SJCRH30 (cell line): ENCODE measurements around the gene CNTNAP1. TPM values are rescaled to one million over a fixed set of nuclear protein-coding genes. Genes with fewer than 3 reads are reported as not detected.
"Not testable (repeated sequence)": the region's sequence is repeated elsewhere in the genome, so short reads cannot be mapped to it uniquely, and the experiment has no call there.

Experiments
- DNase-seq, 2 experiments: peaks; one replicate each; pipeline ENCODE4 v3.0.0-alpha.2; 2015 to 2020
- H3K27ac ChIP-seq: fragments of 250-450 bp; sonication (Bioruptor Pico); 2 replicates; pipeline ENCODE4 v1.5.1; 2020; ENCODE audit warnings: mild to moderate bottlenecking, moderate library complexity
- H3K27me3 ChIP-seq: fragments of 250-450 bp; sonication (Bioruptor Pico); 2 replicates; pipeline ENCODE4 v1.5.1; 2020; ENCODE audit warnings: mild to moderate bottlenecking, moderate library complexity
- H3K36me3 ChIP-seq: fragments of 250-450 bp; sonication (Bioruptor Pico); 2 replicates; pipeline ENCODE4 v1.5.1; 2020; ENCODE audit warnings: mild to moderate bottlenecking, moderate library complexity
- H3K4me1 ChIP-seq: fragments of 250-450 bp; sonication (Bioruptor Pico); 2 replicates; pipeline ENCODE4 v1.5.1; 2020; ENCODE audit warnings: mild to moderate bottlenecking, moderate library complexity
- H3K4me3 ChIP-seq: fragments of 250-450 bp; sonication (Bioruptor Pico); 2 replicates; pipeline ENCODE4 v1.5.1; 2020; ENCODE audit warnings: mild to moderate bottlenecking, moderate library complexity
- H3K9me3 ChIP-seq: fragments of 250-450 bp; sonication (Bioruptor Pico); replicated peaks from 2 replicates; pipeline ENCODE4 v1.5.1; 2020; ENCODE audit warnings: mild to moderate bottlenecking, moderate library complexity
- total RNA-seq: library from RNA; depleted of rRNA; stranded (reverse); fragments of >200 nt; shearing (Covaris generic); gene quantifications from 2 replicates; pipeline ENCODE4 v1.2.3, GENCODE V29; 2014

CNTNAP1 gene
- total RNA-seq, 1 experiment from 2014 or later = 5.0 TPM

GRCh38 chr17:42709561-42709960 is 27.2 kb downstream of the CNTNAP1 start:
- Histone ChIP-seq H3K36me3 (peaks cover 37% of the 10 kb centered on the region), H3K27me3 (no peaks in the 10 kb centered on the region), H3K9me3 (no peaks in the 10 kb centered on the region), H3K4me1 (no peaks in the 10 kb centered on the region), H3K4me3 (no peak overlapping the region), H3K27ac (no peak overlapping the region)
- DNase-seq = no peak

- Histone ChIP-seq H3K36me3 (peaks cover 21% of the 10 kb centered on the region), H3K9me3 (no peaks in the 10 kb centered on the region), H3K27me3 (no peaks in the 10 kb centered on the region), H3K27ac (no peak overlapping the region), H3K4me3 (no peak overlapping the region), H3K4me1 (no peaks in the 10 kb centered on the region)
- peak; percentile 55 to 82 for DNase-seq
Measured at GRCh38 chr17:42720996-42721583, 38.8 kb downstream of the CNTNAP1 start.

GRCh38 chr17:42723636-42724035 is 41.3 kb downstream of the CNTNAP1 start:
- no peak for DNase-seq
- Histone ChIP-seq H3K36me3 (peaks cover 31% of the 10 kb centered on the region), H3K27me3 (no peaks in the 10 kb centered on the region), H3K4me1 (no peaks in the 10 kb centered on the region), H3K4me3 (no peak overlapping the region), H3K27ac (no peak overlapping the region), H3K9me3 (no peaks in the 10 kb centered on the region)

GRCh38 chr17:42725143-42725542 is 42.8 kb downstream of the CNTNAP1 start:
- Histone ChIP-seq H3K9me3 (no peaks in the 10 kb centered on the region), H3K27ac (no peak overlapping the region), H3K4me1 (no peaks in the 10 kb centered on the region), H3K27me3 (no peaks in the 10 kb centered on the region), H3K36me3 (peaks cover 27% of the 10 kb centered on the region), H3K4me3 (no peak overlapping the region)
- DNase-seq = no peak

GRCh38 chr17:42740699-42741098 is 58.4 kb downstream of the CNTNAP1 start:
- H3K27ac ChIP-seq = no peak overlapping the region
- H3K27me3 ChIP-seq = no peaks in the 10 kb centered on the region

GRCh38 chr17:42742916-42743315 is 60.6 kb downstream of the CNTNAP1 start:
- H3K36me3 ChIP-seq, H3K27ac ChIP-seq, H3K4me3 ChIP-seq, H3K9me3 ChIP-seq, H3K4me1 ChIP-seq, DNase-seq, H3K27me3 ChIP-seq: not testable (repeated sequence)

More at GRCh38 chr17:42740699-42741098, 58.4 kb downstream of the CNTNAP1 start:
- Histone ChIP-seq H3K9me3 (no peaks in the 10 kb centered on the region), H3K36me3 (no peaks in the 10 kb centered on the region), H3K4me3 (no peak overlapping the region), H3K4me1 (peaks cover 4% of the 10 kb centered on the region; the same call in 1 of the 2 replicates)
- no peak for DNase-seq

GRCh38 chr17:42743595-42744282 is 61.4 kb downstream of the CNTNAP1 start:
- no peak for DNase-seq
- H3K27ac ChIP-seq = peak overlapping the region; percentile 55; the same call in 1 of the 2 replicates
- H3K36me3 ChIP-seq = no peaks in the 10 kb centered on the region
- H3K4me3 ChIP-seq = peak overlapping the region; percentile 72
- H3K4me1 ChIP-seq = peaks cover 4% of the 10 kb centered on the region; the same call in 1 of the 2 replicates
- no peaks in the 10 kb centered on the region for H3K9me3 ChIP-seq
- no peaks in the 10 kb centered on the region for H3K27me3 ChIP-seq

- H3K36me3 ChIP-seq = no peaks in the 10 kb centered on the region
Measured at GRCh38 chr17:42744283-42744805, 62.0 kb downstream of the CNTNAP1 start.

GRCh38 chr17:42744806-42745617 is 62.7 kb downstream of the CNTNAP1 start, which contains the start of gene EZH1:
EZH1 (minus strand) TSS chr17:42745040; CDS start chr17:42728941, 16,099 bp downstream.
- peak; percentile 93 to 96 for DNase-seq
- no peaks in the 10 kb centered on the region for H3K9me3 ChIP-seq
- peaks cover 4% of the 10 kb centered on the region; the same call in 1 of the 2 replicates for H3K4me1 ChIP-seq
- no peaks in the 10 kb centered on the region for H3K27me3 ChIP-seq
- H3K36me3 ChIP-seq = no peaks in the 10 kb centered on the region
- H3K27ac ChIP-seq = peak within 1 kb of the TSS; percentile 55
- H3K4me3 ChIP-seq = peak within 1 kb of the TSS; percentile 72

More at GRCh38 chr17:42744283-42744805, 62.0 kb downstream of the CNTNAP1 start:
- peak; percentile 81 to 82 for DNase-seq
- Histone ChIP-seq H3K4me3 (peak overlapping the region; percentile 72), H3K27ac (peak overlapping the region; percentile 55), H3K4me1 (peaks cover 4% of the 10 kb centered on the region; the same call in 1 of the 2 replicates), H3K27me3 (no peaks in the 10 kb centered on the region), H3K9me3 (no peaks in the 10 kb centered on the region)

GRCh38 chr17:42748202-42748907 is 66.0 kb downstream of the CNTNAP1 start:
- no peak overlapping the region for H3K27ac ChIP-seq
- no peak overlapping the region for H3K4me3 ChIP-seq
- no peaks in the 10 kb centered on the region for H3K27me3 ChIP-seq
- H3K4me1 ChIP-seq = peaks cover 4% of the 10 kb centered on the region; the same call in 1 of the 2 replicates
- no peaks in the 10 kb centered on the region for H3K9me3 ChIP-seq
- H3K36me3 ChIP-seq = no peaks in the 10 kb centered on the region
- no peak for DNase-seq

- Histone ChIP-seq H3K27ac (no peak overlapping the region), H3K4me3 (no peak overlapping the region), H3K4me1 (no peaks in the 10 kb centered on the region; the same call in 1 of the 2 replicates), H3K36me3 (no peaks in the 10 kb centered on the region), H3K27me3 (no peaks in the 10 kb centered on the region), H3K9me3 (no peaks in the 10 kb centered on the region)
- DNase-seq = no peak
Measured at GRCh38 chr17:42748908-42749798, 66.8 kb downstream of the CNTNAP1 start.
